ENCODE measurements around the gene ATG5. TPM values are rescaled to one million over a fixed set of nuclear protein-coding genes. Genes with fewer than 3 reads are reported as not detected.

The ATG5 gene
- polyA plus RNA-seq, 1 donor from 2014 or later = 45.5 TPM

GRCh38 chr6:106281661-106282060 lies 43.9 kb downstream of the ATG5 start:
- Histone ChIP-seq H3K79me2 (replicated peaks; ENCODE audit: insufficient read depth, low read length) (no peaks in the 10 kb centered on the region), H3K9me2 (ENCODE audit: insufficient read depth, low read length) (no peaks in the 10 kb centered on the region), H3K4me3 (ENCODE audit: low read length) (no peak overlapping the region), H3K27me3 (ENCODE audit: insufficient read depth, low read depth, low read length) (no peaks in the 10 kb centered on the region), H3K27ac (ENCODE audit: low read length) (no peak overlapping the region), H3K9ac (ENCODE audit: low read length) (no peak overlapping the region), H3K9me3 (ENCODE audit: low read length) (no peaks in the 10 kb centered on the region), H4K20me1 (ENCODE audit: insufficient read depth) (no peaks in the 10 kb centered on the region), H2AFZ (ENCODE audit: low read depth, low read length) (no peak overlapping the region), H3F3A (ENCODE audit: insufficient read depth, low read length, poor library complexity, severe bottlenecking) (no peaks in the 10 kb centered on the region), H3K36me3 (ENCODE audit: insufficient read depth, low read length) (no peaks in the 10 kb centered on the region), H3K4me2 (ENCODE audit: low read length) (no peak overlapping the region)
- no peak for TF ChIP-seq CTCF (IDR thresholded peaks at IDR 0.05; ENCODE audit: poor library complexity, severe bottlenecking)
- no peak for TF ChIP-seq REST (IDR thresholded peaks at IDR 0.05; ENCODE audit: borderline replicate concordance)
- no peak for TF ChIP-seq RAD21 (conservative IDR thresholded peaks at IDR 0.05)
- TF ChIP-seq EP300 (conservative IDR thresholded peaks at IDR 0.05; ENCODE audit: poor library complexity, severe bottlenecking) = no peak
- TF ChIP-seq SMC3 (conservative IDR thresholded peaks at IDR 0.05; ENCODE audit: poor library complexity) = no peak
- TF ChIP-seq EZH2 (IDR thresholded peaks at IDR 0.05; ENCODE audit: borderline replicate concordance, insufficient read depth, low read length, poor library complexity, severe bottlenecking) = no peak
- TF ChIP-seq TAF1 (IDR thresholded peaks at IDR 0.05; ENCODE audit: low read depth) = no peak
- TF ChIP-seq MXI1 (conservative IDR thresholded peaks at IDR 0.05; ENCODE audit: poor library complexity, severe bottlenecking) = no peak
- TF ChIP-seq POLR2AphosphoS5 (IDR thresholded peaks at IDR 0.05) = no peak

- no peak overlapping the region for H3K4me3 ChIP-seq (ENCODE audit: low read length)
- H3K36me3 ChIP-seq (ENCODE audit: insufficient read depth, low read length) = no peaks in the 10 kb centered on the region
- H3K9me2 ChIP-seq (ENCODE audit: insufficient read depth, low read length) = no peaks in the 10 kb centered on the region
- no peak overlapping the region for H3K9ac ChIP-seq (ENCODE audit: low read length)
- no peaks in the 10 kb centered on the region for H3K79me2 ChIP-seq (replicated peaks; ENCODE audit: insufficient read depth, low read length)
- TF ChIP-seq MXI1 (conservative IDR thresholded peaks at IDR 0.05; ENCODE audit: poor library complexity, severe bottlenecking) (no peak), EZH2 (IDR thresholded peaks at IDR 0.05; ENCODE audit: borderline replicate concordance, insufficient read depth, low read length, poor library complexity, severe bottlenecking) (no peak), POLR2AphosphoS5 (IDR thresholded peaks at IDR 0.05) (no peak), REST (IDR thresholded peaks at IDR 0.05; ENCODE audit: borderline replicate concordance) (no peak), TAF1 (IDR thresholded peaks at IDR 0.05; ENCODE audit: low read depth) (no peak), RAD21 (conservative IDR thresholded peaks at IDR 0.05) (no peak), EP300 (conservative IDR thresholded peaks at IDR 0.05; ENCODE audit: poor library complexity, severe bottlenecking) (no peak), CTCF (IDR thresholded peaks at IDR 0.05; ENCODE audit: poor library complexity, severe bottlenecking) (no peak), SMC3 (conservative IDR thresholded peaks at IDR 0.05; ENCODE audit: poor library complexity) (no peak)
- no peaks in the 10 kb centered on the region for H3F3A ChIP-seq (ENCODE audit: insufficient read depth, low read length, poor library complexity, severe bottlenecking)
- no peak overlapping the region for H2AFZ ChIP-seq (ENCODE audit: low read depth, low read length)
- H3K27me3 ChIP-seq (ENCODE audit: insufficient read depth, low read depth, low read length) = no peaks in the 10 kb centered on the region
- no peaks in the 10 kb centered on the region for H4K20me1 ChIP-seq (ENCODE audit: insufficient read depth)
- H3K9me3 ChIP-seq (ENCODE audit: low read length) = no peaks in the 10 kb centered on the region
- H3K4me2 ChIP-seq (ENCODE audit: low read length) = no peak overlapping the region
- no peak overlapping the region for H3K27ac ChIP-seq (ENCODE audit: low read length)
These were observed 44.5 kb downstream of the ATG5 start for GRCh38 chr6:106281088-106281487.

Measured in neural cell (in vitro differentiated cells).